WTC11 (cell line): ENCODE measurements around the gene CAMTA1. TPM values are rescaled to one million over a fixed set of nuclear protein-coding genes. Genes with fewer than 3 reads are reported as not detected.

Experiments
- ATAC-seq: fragments of 200-7000 bp; cut with Tn5 transposase; 2 replicates; pipeline ENCODE4 v1.10.0; 2021; ENCODE audit warnings: mild to moderate bottlenecking, moderate library complexity
- CTCF ChIA-PET: fragments of 300-600 bp; sonication (Branson Sonifier 250); formaldehyde crosslinking; loops from one replicate; lab custom pipeline; 2021; ENCODE audit warnings: antibody characterized with exemption; lab: Charles Lee
- POLR2A ChIA-PET: fragments of 350-600 bp; sonication (Branson Sonifier 250); formaldehyde crosslinking; loops from one replicate; lab custom pipeline; 2021; ENCODE audit warnings: antibody characterized with exemption; lab: Charles Lee
- DNase-seq: peaks from one replicate; pipeline ENCODE4 v3.0.0; 2021; ENCODE audit warnings: low spot score
- H3K27ac Mint-ChIP-seq: 2 replicates; pipeline ENCODE4 v1.8.0; 2021; ENCODE audit warnings: mixed read lengths
- H3K27me3 Mint-ChIP-seq: 2 replicates; pipeline ENCODE4 v1.8.0; 2021; ENCODE audit warnings: low read depth, mild to moderate bottlenecking, moderate library complexity, mixed read lengths
- H3K36me3 Mint-ChIP-seq: 2 replicates; pipeline ENCODE4 v1.8.0; 2021; ENCODE audit warnings: mixed read lengths
- H3K4me1 Mint-ChIP-seq: 2 replicates; pipeline ENCODE4 v1.8.0; 2022; ENCODE audit warnings: mixed read lengths
- H3K4me3 Mint-ChIP-seq: 2 replicates; pipeline ENCODE4 v1.8.0; 2021; ENCODE audit warnings: mild to moderate bottlenecking, moderate library complexity, mixed read lengths
- H3K9me3 Mint-ChIP-seq: 2 replicates; pipeline ENCODE4 v1.8.0; 2021; ENCODE audit warnings: mixed read lengths
- CBFB ChIP-seq: sonication (generic); formaldehyde crosslinking; IDR thresholded peaks from 2 replicates; pipeline ENCODE4 v1.8.1; 2022; ENCODE audit warnings: mild to moderate bottlenecking, low read depth, missing genetic modification reagents
- E2F1 ChIP-seq: sonication (generic); formaldehyde crosslinking; IDR thresholded peaks from 2 replicates; pipeline ENCODE4 v1.8.0; 2022; ENCODE audit warnings: mild to moderate bottlenecking, missing genetic modification reagents
- ELF4 ChIP-seq: sonication (generic); formaldehyde crosslinking; IDR thresholded peaks from 2 replicates; pipeline ENCODE4 v1.8.1; 2022; ENCODE audit warnings: low read depth, mild to moderate bottlenecking, moderate library complexity, missing genetic modification reagents
- ESRRA ChIP-seq: sonication (generic); formaldehyde crosslinking; IDR thresholded peaks from 2 replicates; pipeline ENCODE4 v1.8.1; 2022; ENCODE audit warnings: mild to moderate bottlenecking, missing genetic modification reagents, borderline replicate concordance
- GTF2I ChIP-seq: fragments of 250-450 bp; sonication (Bioruptor Pico); conservative IDR thresholded peaks from 2 replicates; pipeline ENCODE4 v1.4.0; 2021; ENCODE audit warnings: mild to moderate bottlenecking
- MYBL2 ChIP-seq: sonication (generic); formaldehyde crosslinking; IDR thresholded peaks from 2 replicates; pipeline ENCODE4 v1.8.1; 2023; ENCODE audit warnings: mild to moderate bottlenecking, moderate library complexity, missing genetic modification reagents
- PREB ChIP-seq: sonication (generic); formaldehyde crosslinking; IDR thresholded peaks from 2 replicates; pipeline ENCODE4 v1.8.1; 2022; ENCODE audit warnings: mild to moderate bottlenecking, missing genetic modification reagents, moderate library complexity, borderline replicate concordance
- RELA ChIP-seq: sonication (generic); formaldehyde crosslinking; IDR thresholded peaks from 2 replicates; pipeline ENCODE4 v1.8.1; 2022; ENCODE audit warnings: missing genetic modification reagents, mild to moderate bottlenecking, borderline replicate concordance
- TCF7 ChIP-seq: sonication (generic); formaldehyde crosslinking; IDR thresholded peaks from 2 replicates; pipeline ENCODE4 v1.8.0; 2022; ENCODE audit warnings: mild to moderate bottlenecking, low read depth, missing genetic modification reagents, moderate library complexity
- TP53 ChIP-seq: sonication (generic); formaldehyde crosslinking; IDR thresholded peaks from 2 replicates; pipeline ENCODE4 v1.8.1; 2023; ENCODE audit warnings: mild to moderate bottlenecking, missing genetic modification reagents
- ZNF281 ChIP-seq: sonication (generic); formaldehyde crosslinking; IDR thresholded peaks from 2 replicates; pipeline ENCODE4 v1.8.0; 2023; ENCODE audit warnings: mild to moderate bottlenecking, missing genetic modification reagents
- ZNF532 ChIP-seq: fragments of 250-450 bp; sonication (Bioruptor Pico); IDR thresholded peaks from 2 replicates; pipeline ENCODE4 v1.9.0; 2021; ENCODE audit warnings: mild to moderate bottlenecking, borderline replicate concordance
- total RNA-seq: library from RNA; stranded (reverse); gene quantifications from 3 replicates; pipeline ENCODE4 v1.2.3, GENCODE V29; 2021
- TF ChIP-seq, protein P1 (sequence below): sonication (generic); formaldehyde crosslinking; IDR thresholded peaks from 2 replicates; pipeline ENCODE4 v1.8.1; 2022; ENCODE audit warnings: low read depth, mild to moderate bottlenecking, moderate library complexity, missing genetic modification reagents, borderline replicate concordance
- TF ChIP-seq, protein P2 (sequence below): sonication (generic); formaldehyde crosslinking; conservative IDR thresholded peaks from 2 replicates; pipeline ENCODE4 v1.8.1; 2023; ENCODE audit warnings: mild to moderate bottlenecking, low read depth, missing genetic modification reagents, moderate library complexity

Gene CAMTA1
- total RNA-seq, 1 experiment from 2014 or later: 86.4 TPM

DNA sequence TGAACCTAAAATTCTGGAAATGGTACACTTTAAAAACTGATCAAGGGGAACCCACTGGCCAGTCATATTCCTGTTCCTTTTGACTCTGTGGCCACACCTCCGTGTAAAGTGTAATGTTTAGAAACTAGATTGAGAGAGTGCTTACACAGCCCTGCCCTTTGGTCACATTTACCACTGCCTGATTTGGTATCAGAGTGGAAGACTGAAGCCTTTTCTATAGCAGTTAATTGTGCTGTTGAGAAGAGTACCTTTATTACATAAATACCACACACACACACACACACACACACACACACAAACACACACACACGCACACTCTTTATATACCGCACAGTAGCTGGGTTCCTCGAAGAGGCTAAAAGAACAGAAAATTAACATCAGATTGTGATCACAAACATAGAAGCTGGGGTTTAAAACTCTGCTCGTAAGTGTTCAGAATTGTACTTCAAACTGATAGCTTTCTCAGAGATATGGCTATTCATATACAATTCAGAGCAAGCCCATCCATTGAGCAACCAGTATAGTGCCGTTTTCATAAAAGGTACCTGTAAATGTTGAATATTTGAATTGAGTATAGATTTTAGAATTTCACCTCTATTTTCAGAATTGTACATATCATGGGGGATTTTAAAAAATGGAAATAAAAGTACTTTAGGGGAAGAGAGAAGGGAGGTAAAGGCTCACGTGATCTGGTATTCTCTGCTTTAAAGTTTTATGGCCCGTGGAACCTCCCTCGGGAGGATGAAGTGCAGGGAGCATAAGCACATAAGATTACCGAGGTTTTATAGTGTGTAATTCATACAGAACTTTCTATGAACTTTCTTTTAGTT, 37.5 kb downstream of the CAMTA1 start:
- no peak overlapping the region for H3K27ac Mint-ChIP-seq
- ChIA-PET CTCF (no interaction called here), POLR2A (no interaction called here)
- no peak for DNase-seq
- H3K4me1 Mint-ChIP-seq: peaks cover 22% of the 10 kb centered on the region
- no peak overlapping the region for H3K4me3 Mint-ChIP-seq
- H3K27me3 Mint-ChIP-seq: no peaks in the 10 kb centered on the region
- no peak for ATAC-seq
- no peaks in the 10 kb centered on the region for H3K9me3 Mint-ChIP-seq
- H3K36me3 Mint-ChIP-seq: no peaks in the 10 kb centered on the region
- TF ChIP-seq TP53 (CRISPR knock-in tag) (no peak), ZNF532 (CRISPR knock-in tag) (no peak), RELA (CRISPR knock-in tag) (no peak), ZNF281 (CRISPR knock-in tag) (no peak), ELF4 (CRISPR knock-in tag) (no peak)

- CTCF ChIA-PET: no interaction called here
- DNase-seq (no peak), ATAC-seq (no peak)
- POLR2A ChIA-PET: no interaction called here
- H3K27ac Mint-ChIP-seq: no peak overlapping the region
- no peak overlapping the region for H3K4me3 Mint-ChIP-seq
- no peaks in the 10 kb centered on the region for H3K27me3 Mint-ChIP-seq
- no peaks in the 10 kb centered on the region for H3K9me3 Mint-ChIP-seq
- H3K36me3 Mint-ChIP-seq: no peaks in the 10 kb centered on the region
- peaks cover 22% of the 10 kb centered on the region for H3K4me1 Mint-ChIP-seq
- TF ChIP-seq ZNF532 (CRISPR knock-in tag) (no peak), MYBL2 (CRISPR knock-in tag) (no peak), CBFB (CRISPR knock-in tag) (no peak), TP53 (CRISPR knock-in tag) (no peak), ESRRA (CRISPR knock-in tag) (no peak), TCF7 (CRISPR knock-in tag) (no peak), GTF2I (CRISPR knock-in tag) (no peak), E2F1 (CRISPR knock-in tag) (no peak), PREB (CRISPR knock-in tag) (no peak)
- TF ChIP-seq, protein P1, sequence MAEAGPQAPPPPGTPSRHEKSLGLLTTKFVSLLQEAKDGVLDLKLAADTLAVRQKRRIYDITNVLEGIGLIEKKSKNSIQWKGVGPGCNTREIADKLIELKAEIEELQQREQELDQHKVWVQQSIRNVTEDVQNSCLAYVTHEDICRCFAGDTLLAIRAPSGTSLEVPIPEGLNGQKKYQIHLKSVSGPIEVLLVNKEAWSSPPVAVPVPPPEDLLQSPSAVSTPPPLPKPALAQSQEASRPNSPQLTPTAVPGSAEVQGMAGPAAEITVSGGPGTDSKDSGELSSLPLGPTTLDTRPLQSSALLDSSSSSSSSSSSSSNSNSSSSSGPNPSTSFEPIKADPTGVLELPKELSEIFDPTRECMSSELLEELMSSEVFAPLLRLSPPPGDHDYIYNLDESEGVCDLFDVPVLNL (CRISPR knock-in tag): no peak
- TF ChIP-seq, protein P2, sequence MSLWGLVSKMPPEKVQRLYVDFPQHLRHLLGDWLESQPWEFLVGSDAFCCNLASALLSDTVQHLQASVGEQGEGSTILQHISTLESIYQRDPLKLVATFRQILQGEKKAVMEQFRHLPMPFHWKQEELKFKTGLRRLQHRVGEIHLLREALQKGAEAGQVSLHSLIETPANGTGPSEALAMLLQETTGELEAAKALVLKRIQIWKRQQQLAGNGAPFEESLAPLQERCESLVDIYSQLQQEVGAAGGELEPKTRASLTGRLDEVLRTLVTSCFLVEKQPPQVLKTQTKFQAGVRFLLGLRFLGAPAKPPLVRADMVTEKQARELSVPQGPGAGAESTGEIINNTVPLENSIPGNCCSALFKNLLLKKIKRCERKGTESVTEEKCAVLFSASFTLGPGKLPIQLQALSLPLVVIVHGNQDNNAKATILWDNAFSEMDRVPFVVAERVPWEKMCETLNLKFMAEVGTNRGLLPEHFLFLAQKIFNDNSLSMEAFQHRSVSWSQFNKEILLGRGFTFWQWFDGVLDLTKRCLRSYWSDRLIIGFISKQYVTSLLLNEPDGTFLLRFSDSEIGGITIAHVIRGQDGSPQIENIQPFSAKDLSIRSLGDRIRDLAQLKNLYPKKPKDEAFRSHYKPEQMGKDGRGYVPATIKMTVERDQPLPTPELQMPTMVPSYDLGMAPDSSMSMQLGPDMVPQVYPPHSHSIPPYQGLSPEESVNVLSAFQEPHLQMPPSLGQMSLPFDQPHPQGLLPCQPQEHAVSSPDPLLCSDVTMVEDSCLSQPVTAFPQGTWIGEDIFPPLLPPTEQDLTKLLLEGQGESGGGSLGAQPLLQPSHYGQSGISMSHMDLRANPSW (CRISPR knock-in tag): no peak
These were observed 38.5 kb downstream of the CAMTA1 start for GRCh38 chr1:6823793-6824192.
